Esophagus muscularis mucosa (tissue), 4 donors: Measurements from ENCODE around the gene TRPM3.

Experiments used
- EP300 ChIP-seq: sonication (generic); formaldehyde crosslinking; IDR thresholded peaks from one replicate; pipeline ENCODE4 v1.6.1; 2017; ENCODE audit warnings: antibody characterized with exemption
- POLR2A ChIP-seq: fragments of 450-650 bp; IDR thresholded peaks from one replicate; pipeline ENCODE4 v1.6.1; 2017; ENCODE audit warnings: antibody characterized with exemption, moderate library complexity, mild to moderate bottlenecking, low read depth
- POLR2AphosphoS5 ChIP-seq, 2 donors: sonication (generic); formaldehyde crosslinking; IDR thresholded peaks; one replicate each; pipeline ENCODE4 v1.6.1; 2017; ENCODE audit warnings: antibody characterized with exemption in 2 of 2
- TF ChIP-seq, protein P1 (sequence below), 3 experiments: fragments of 200-600 bp in 2 of 3; fragments of 450-650 bp in 1 of 3; sonication (generic) in 2 of 3; IDR thresholded peaks; one replicate each; pipeline ENCODE4 v1.5.1; 2017 to 2019; ENCODE audit warnings: antibody characterized with exemption in 3 of 3, mild to moderate bottlenecking in 2 of 3, moderate library complexity in 1 of 3

DNA sequence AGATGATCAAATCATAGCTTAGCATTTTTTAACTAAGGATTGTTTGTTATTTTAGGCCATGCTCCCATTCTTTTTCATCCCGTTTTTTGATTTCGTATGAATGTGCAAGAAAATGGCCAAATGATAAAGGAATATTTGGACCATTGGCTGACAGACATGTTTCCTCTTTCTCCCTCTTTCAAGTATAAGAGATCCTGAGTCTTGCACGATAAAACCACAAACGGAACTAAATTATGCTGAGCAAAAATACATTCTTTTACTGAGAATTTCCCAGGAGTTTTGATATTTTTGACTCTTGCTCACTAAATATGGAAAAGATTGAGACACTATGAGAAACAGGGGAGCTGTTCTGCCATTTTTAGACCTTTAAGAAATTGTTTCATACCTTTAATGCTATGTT, 616.6 kb downstream of the TRPM3 start:
- TF ChIP-seq, protein P1, sequence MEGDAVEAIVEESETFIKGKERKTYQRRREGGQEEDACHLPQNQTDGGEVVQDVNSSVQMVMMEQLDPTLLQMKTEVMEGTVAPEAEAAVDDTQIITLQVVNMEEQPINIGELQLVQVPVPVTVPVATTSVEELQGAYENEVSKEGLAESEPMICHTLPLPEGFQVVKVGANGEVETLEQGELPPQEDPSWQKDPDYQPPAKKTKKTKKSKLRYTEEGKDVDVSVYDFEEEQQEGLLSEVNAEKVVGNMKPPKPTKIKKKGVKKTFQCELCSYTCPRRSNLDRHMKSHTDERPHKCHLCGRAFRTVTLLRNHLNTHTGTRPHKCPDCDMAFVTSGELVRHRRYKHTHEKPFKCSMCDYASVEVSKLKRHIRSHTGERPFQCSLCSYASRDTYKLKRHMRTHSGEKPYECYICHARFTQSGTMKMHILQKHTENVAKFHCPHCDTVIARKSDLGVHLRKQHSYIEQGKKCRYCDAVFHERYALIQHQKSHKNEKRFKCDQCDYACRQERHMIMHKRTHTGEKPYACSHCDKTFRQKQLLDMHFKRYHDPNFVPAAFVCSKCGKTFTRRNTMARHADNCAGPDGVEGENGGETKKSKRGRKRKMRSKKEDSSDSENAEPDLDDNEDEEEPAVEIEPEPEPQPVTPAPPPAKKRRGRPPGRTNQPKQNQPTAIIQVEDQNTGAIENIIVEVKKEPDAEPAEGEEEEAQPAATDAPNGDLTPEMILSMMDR (IDR thresholded peaks at IDR 0.05) = no peak
- no peak for TF ChIP-seq EP300
- no peak for TF ChIP-seq POLR2A
- no peak for TF ChIP-seq POLR2AphosphoS5 (IDR thresholded peaks at IDR 0.05)
